Left lung (tissue), 10 donors: Measurements from ENCODE around the gene NUTF2. TPM values are rescaled to one million over a fixed set of nuclear protein-coding genes. Genes with fewer than 3 reads are reported as not detected.

Source experiments
- ATAC-seq: fragments of 200-7000 bp; cut with Tn5 transposase; one replicate; pipeline ENCODE4 v1.9.1; 2020; ENCODE audit warnings: moderate library complexity
- DNase-seq, 4 donors: peaks; one replicate each; pipeline ENCODE4 v3.0.0-alpha.2; 2013 to 2020
- H3K27ac ChIP-seq, 2 donors: fragments of 200-600 bp; sonication (generic) in 1 of 2; one replicate each; pipeline versions ENCODE4 v1.5.0 to v1.8.0; 2020 to 2021
- H3K27me3 ChIP-seq, 2 donors: fragments of 200-600 bp; sonication (generic) in 1 of 2; one replicate each; pipeline versions ENCODE4 v1.5.0 to v1.8.0; 2020 to 2021
- H3K36me3 ChIP-seq, 2 donors: fragments of 200-600 bp; sonication (generic) in 1 of 2; one replicate each; pipeline versions ENCODE4 v1.5.0 to v1.8.0; 2020 to 2021
- H3K4me1 ChIP-seq, 2 donors: fragments of 200-600 bp; one replicate each; pipeline ENCODE4 v1.8.0; 2021
- H3K4me3 ChIP-seq, 2 donors: fragments of 200-600 bp; sonication (generic) in 1 of 2; one replicate each; pipeline versions ENCODE4 v1.5.0 to v1.8.0; 2020 to 2021; ENCODE audit warnings: mild to moderate bottlenecking in 1 of 2
- H3K9me3 ChIP-seq, 2 donors: fragments of 200-600 bp; sonication (generic) in 1 of 2; one replicate each; pipeline versions ENCODE4 v1.5.0 to v1.8.0; 2020 to 2021
- CTCF ChIP-seq, 2 donors: fragments of 200-600 bp; sonication (generic) in 1 of 2; IDR thresholded peaks; one replicate each; pipeline versions ENCODE4 v1.5.0 to v1.8.0; 2021; ENCODE audit warnings: antibody characterized with exemption in 2 of 2
- intact Hi-C, 2 donors: fragments of 100-400 bp; cut with DNase I; formaldehyde crosslinking; loops; one replicate each; pipeline versions ENCODE4 v1.11.2 to v1.14.2; 2022
- polyA plus RNA-seq, 6 donors: library from polyadenylated mRNA; unstranded; fragments of 120-200 nt; gene quantifications; one replicate each; pipeline ENCODE4 v1.2.1, GENCODE V29; 2013; ENCODE audit not compliant: insufficient read length in 6 of 6
- total RNA-seq, 2 donors: library from RNA; stranded (reverse); fragmentation: NEBNext Ultra II Directional; extraction: Animal tissue kit (Norgen Biotek cat#: 25700); gene quantifications; one replicate each; pipeline ENCODE4 v1.2.1, GENCODE V29; 2021
- donor health status: DM: no; HTN: yes; CAD: no.
- donor health status: DM: no; HTN: no; CAD: no.

Gene NUTF2
- total and polyA plus RNA-seq, 8 donors: 91.5 to 123 (median 112) TPM

DNA sequence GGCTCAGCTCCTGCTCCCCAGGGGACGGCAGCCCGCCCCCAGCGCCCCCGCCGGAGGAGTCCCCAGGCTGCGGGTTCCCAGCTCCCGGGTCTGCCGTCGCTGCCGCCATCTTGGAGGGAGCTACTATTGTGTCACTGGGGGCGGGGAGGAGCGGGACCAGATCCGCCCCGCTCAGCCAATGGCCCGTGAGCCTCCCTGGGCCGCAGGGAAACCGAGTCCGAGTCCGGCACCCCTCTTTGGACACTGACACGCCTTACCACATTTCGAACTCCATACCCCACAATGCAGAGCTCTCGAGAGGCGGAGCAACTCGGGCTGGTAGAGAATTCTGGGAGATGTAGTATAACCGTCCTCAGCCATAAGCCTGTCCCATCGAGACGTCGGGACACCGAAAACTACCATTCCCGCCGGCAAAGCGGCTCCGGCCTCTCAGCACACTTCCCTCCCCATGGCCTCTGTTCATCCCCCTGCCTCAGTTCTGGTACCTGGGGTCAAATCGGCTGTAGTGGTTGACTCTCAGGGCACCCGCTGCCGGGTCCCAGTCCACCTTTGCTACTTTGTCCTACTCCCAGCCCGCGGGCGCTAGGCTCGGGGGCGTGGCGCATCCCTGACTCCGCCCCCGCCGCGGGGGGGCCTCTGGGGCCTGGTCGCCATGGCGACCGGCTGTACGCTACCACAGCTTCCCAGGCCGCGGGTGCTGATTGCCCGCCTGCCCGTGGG lies 40.1 kb upstream of the NUTF2 start, which contains the start of the genes RANBP10 and TSNAXIP1:
RANBP10 (minus strand) TSS at position 133 of the 720 bp plus-strand sequence; CDS start at position 109, 24 bp downstream.
TSNAXIP1 (plus strand) TSS at position 462 of the 720 bp plus-strand sequence. CDS start 261 bp downstream, outside the sequence.
- ATAC-seq: peak; percentile 95
- Histone ChIP-seq H3K4me3 (peak within 1 kb of the TSS; percentile 90 to 92), H3K9me3 (no peaks in the 10 kb centered on the region), H3K4me1 (peaks cover 11 to 38% of the 10 kb centered on the region in 2 donors), H3K36me3 (peaks cover 0 to 19% of the 10 kb centered on the region in 2 donors), H3K27me3 (no peaks in the 10 kb centered on the region), H3K27ac (peak within 1 kb of the TSS; percentile 68 to 87)
- no peak for TF ChIP-seq CTCF (IDR thresholded peaks at IDR 0.05)
- intact Hi-C loops: no loop called here
- peak; percentile 97 to 99 (median 98) for DNase-seq

GRCh38 chr16:67807148-67807682 lies 39.5 kb upstream of the NUTF2 start:
- DNase-seq (peak in 1 of 4 donors; percentile 39), ATAC-seq (no peak)
- intact Hi-C loops: no loop called here
- no peak for TF ChIP-seq CTCF (IDR thresholded peaks at IDR 0.05)
- Histone ChIP-seq H3K36me3 (peaks cover 0 to 15% of the 10 kb centered on the region in 2 donors), H3K27ac (peak overlapping the region in 1 of 2 donors; percentile 87), H3K4me1 (peaks cover 11 to 32% of the 10 kb centered on the region in 2 donors), H3K4me3 (peak overlapping the region; percentile 90 to 92), H3K27me3 (no peaks in the 10 kb centered on the region), H3K9me3 (no peaks in the 10 kb centered on the region)

- H3K4me3 ChIP-seq: no peak overlapping the region
- intact Hi-C loops: no loop called here
- H3K36me3 ChIP-seq: no peaks in the 10 kb centered on the region
- DNase-seq (no peak), ATAC-seq (no peak)
- no peaks in the 10 kb centered on the region for H3K27me3 ChIP-seq
- H3K9me3 ChIP-seq: no peaks in the 10 kb centered on the region
- no peak overlapping the region for H3K27ac ChIP-seq
- peaks cover 0 to 7% of the 10 kb centered on the region in 2 donors for H3K4me1 ChIP-seq
- no peak for TF ChIP-seq CTCF (IDR thresholded peaks at IDR 0.05)
Observed at GRCh38 chr16:67811899-67812298, 34.8 kb upstream of the NUTF2 start.

- intact Hi-C loops: no loop called here
- Histone ChIP-seq H3K27ac (no peak overlapping the region), H3K4me3 (no peak overlapping the region), H3K4me1 (peaks cover 0 to 7% of the 10 kb centered on the region in 2 donors), H3K9me3 (no peaks in the 10 kb centered on the region), H3K27me3 (no peaks in the 10 kb centered on the region), H3K36me3 (no peaks in the 10 kb centered on the region)
- ATAC-seq: no peak
- DNase-seq: no peak
- no peak for TF ChIP-seq CTCF (IDR thresholded peaks at IDR 0.05)
Observed at GRCh38 chr16:67814567-67814966, 32.2 kb upstream of the NUTF2 start.

- H3K9me3 ChIP-seq: no peaks in the 10 kb centered on the region
- DNase-seq: peak in 1 of 4 donors; percentile 49
- H3K27ac ChIP-seq: no peak overlapping the region
- no peak for TF ChIP-seq CTCF (IDR thresholded peaks at IDR 0.05)
- ATAC-seq: no peak
- intact Hi-C loops: loop anchor here in 1 of 2 donors (10.0 kb wide), 1 partner anchor 146 kb away; no protein-coding TSS in a partner anchor
- H3K36me3 ChIP-seq: peaks cover 0 to 2% of the 10 kb centered on the region in 2 donors
- no peaks in the 10 kb centered on the region for H3K27me3 ChIP-seq
- H3K4me3 ChIP-seq: no peak overlapping the region
- peaks cover 0 to 7% of the 10 kb centered on the region in 2 donors for H3K4me1 ChIP-seq
Observed at GRCh38 chr16:67820608-67821259, 26.0 kb upstream of the NUTF2 start.
